ENCODE results near the gene ADGRA3.

- TF ChIP-seq, protein P1, sequence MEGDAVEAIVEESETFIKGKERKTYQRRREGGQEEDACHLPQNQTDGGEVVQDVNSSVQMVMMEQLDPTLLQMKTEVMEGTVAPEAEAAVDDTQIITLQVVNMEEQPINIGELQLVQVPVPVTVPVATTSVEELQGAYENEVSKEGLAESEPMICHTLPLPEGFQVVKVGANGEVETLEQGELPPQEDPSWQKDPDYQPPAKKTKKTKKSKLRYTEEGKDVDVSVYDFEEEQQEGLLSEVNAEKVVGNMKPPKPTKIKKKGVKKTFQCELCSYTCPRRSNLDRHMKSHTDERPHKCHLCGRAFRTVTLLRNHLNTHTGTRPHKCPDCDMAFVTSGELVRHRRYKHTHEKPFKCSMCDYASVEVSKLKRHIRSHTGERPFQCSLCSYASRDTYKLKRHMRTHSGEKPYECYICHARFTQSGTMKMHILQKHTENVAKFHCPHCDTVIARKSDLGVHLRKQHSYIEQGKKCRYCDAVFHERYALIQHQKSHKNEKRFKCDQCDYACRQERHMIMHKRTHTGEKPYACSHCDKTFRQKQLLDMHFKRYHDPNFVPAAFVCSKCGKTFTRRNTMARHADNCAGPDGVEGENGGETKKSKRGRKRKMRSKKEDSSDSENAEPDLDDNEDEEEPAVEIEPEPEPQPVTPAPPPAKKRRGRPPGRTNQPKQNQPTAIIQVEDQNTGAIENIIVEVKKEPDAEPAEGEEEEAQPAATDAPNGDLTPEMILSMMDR (IDR thresholded peaks at IDR 0.05; ENCODE audit: insufficient read depth, low read length), result no peak
- TF ChIP-seq REST (IDR thresholded peaks at IDR 0.05; ENCODE audit: insufficient replicate concordance, low read depth), result no peak
Measured at GRCh38 chr4:22534374-22534773, 18.5 kb upstream of the ADGRA3 start.
